Naive thymus-derived CD4-positive, alpha-beta T cell (primary cell): ENCODE results near the gene RBPJ. TPM values are rescaled to one million over a fixed set of nuclear protein-coding genes. Genes with fewer than 3 reads are reported as not detected.

Experiments used
- ATAC-seq: fragments of 150-1000 bp; cut with Tn5 transposase; 2 replicates; pipeline ENCODE4 v1.10.0; 2021; ENCODE audit warnings: mild to moderate bottlenecking, moderate library complexity
- CTCF ChIA-PET: fragments of 350-600 bp; sonication (Branson Sonifier 250); formaldehyde crosslinking; loops from one replicate; lab custom pipeline; 2021; ENCODE audit warnings: antibody characterized with exemption; lab: Charles Lee
- POLR2A ChIA-PET: fragments of 350-600 bp; sonication (Branson Sonifier 250); formaldehyde crosslinking; loops from one replicate; lab custom pipeline; 2021; ENCODE audit warnings: antibody characterized with exemption, inconsistent platforms; lab: Charles Lee
- DNase-seq, 9 donors: peaks; one replicate each; pipeline versions ENCODE4 v3.0.0 to v3.0.0-alpha.2; 2020 to 2022; ENCODE audit warnings: mixed read lengths in 1 of 9
- H3K27ac ChIP-seq: one replicate; pipeline ENCODE4 v1.7.0; 2013; ENCODE audit warnings: mild to moderate bottlenecking, low read depth, low read length, moderate library complexity
- H3K27me3 ChIP-seq, 2 donors: one replicate each; pipeline ENCODE4 v1.7.0; 2013; ENCODE audit warnings: low read length in 2 of 2, mild to moderate bottlenecking in 2 of 2, moderate library complexity in 2 of 2; ENCODE audit not compliant: control insufficient read depth in 2 of 2, insufficient read depth in 2 of 2
- H3K36me3 ChIP-seq, 3 experiments: 1 replicate in 2 of 3; 2 replicates in 1 of 3; pipeline ENCODE4 v1.7.0; 2013; ENCODE audit warnings: low read length in 3 of 3, mild to moderate bottlenecking in 3 of 3, moderate library complexity in 1 of 3; ENCODE audit not compliant: insufficient read depth in 3 of 3, control insufficient read depth in 2 of 3
- H3K4me1 ChIP-seq, 2 donors: one replicate each; pipeline ENCODE4 v1.7.0; 2013; ENCODE audit warnings: low read length in 2 of 2, mild to moderate bottlenecking in 2 of 2, moderate library complexity in 1 of 2; ENCODE audit not compliant: control insufficient read depth in 2 of 2, insufficient read depth in 2 of 2
- H3K4me3 ChIP-seq: 2 replicates; pipeline ENCODE4 v1.7.0; 2013; ENCODE audit warnings: mild to moderate bottlenecking, low read length
- H3K9me3 ChIP-seq, 3 experiments: 1 replicate in 2 of 3; 2 replicates in 1 of 3; pipeline ENCODE4 v1.7.0; 2013; ENCODE audit warnings: low read length in 3 of 3; ENCODE audit not compliant: control insufficient read depth in 2 of 3
- H3K27ac Mint-ChIP-seq, 9 donors: one replicate each; pipeline ENCODE4 v1.8.0; 2020 to 2022; ENCODE audit warnings: mixed read lengths in 9 of 9, mild to moderate bottlenecking in 8 of 9, moderate library complexity in 5 of 9, inconsistent platforms in 2 of 9
- H3K27me3 Mint-ChIP-seq, 5 donors: one replicate each; pipeline ENCODE4 v1.8.0; 2021 to 2022; ENCODE audit warnings: mixed read lengths in 5 of 5, mild to moderate bottlenecking in 1 of 5
- H3K36me3 Mint-ChIP-seq, 5 donors: one replicate each; pipeline ENCODE4 v1.8.0; 2020 to 2022; ENCODE audit warnings: mixed read lengths in 5 of 5, mild to moderate bottlenecking in 3 of 5, inconsistent platforms in 1 of 5
- H3K4me1 Mint-ChIP-seq, 7 donors: one replicate each; pipeline ENCODE4 v1.8.0; 2020 to 2022; ENCODE audit warnings: mixed read lengths in 7 of 7, mild to moderate bottlenecking in 3 of 7, inconsistent platforms in 1 of 7
- H3K4me3 Mint-ChIP-seq, 10 donors: one replicate each; pipeline ENCODE4 v1.8.0; 2020 to 2022; ENCODE audit warnings: mild to moderate bottlenecking in 10 of 10, mixed read lengths in 10 of 10, moderate library complexity in 6 of 10, inconsistent platforms in 2 of 10
- H3K9me3 Mint-ChIP-seq, 11 donors: one replicate each; pipeline ENCODE4 v1.8.0; 2020 to 2022; ENCODE audit warnings: mixed read lengths in 11 of 11, mild to moderate bottlenecking in 4 of 11, inconsistent platforms in 1 of 11, moderate library complexity in 1 of 11
- intact Hi-C, 2 donors: fragments of 100-400 bp; cut with micrococcal nuclease; formaldehyde crosslinking; loops; one replicate each; pipeline ENCODE4 v1.15.1; 2023
- polyA plus RNA-seq, 2 donors: library from polyadenylated mRNA; unstranded; fragments of 300-500 nt; fragmentation: Illumina TruSeq; gene quantifications; one replicate each; pipeline ENCODE4 v1.2.3, GENCODE V29; 2021
- total RNA-seq, 6 experiments: library from RNA in 5 of 6; stranded (reverse) in 5 of 6; gene quantifications; 1 replicate in 5 of 6; 2 replicates in 1 of 6; pipeline ENCODE4 v1.2.3 and lab custom pipeline; 2021 to 2026

The RBPJ gene
- total and polyA plus RNA-seq, 7 experiments from 2014 or later: 48.1 to 144 (median 68.5) TPM

- no peaks in the 10 kb centered on the region for H3K36me3 ChIP-seq
- ATAC-seq: no peak
- Mint-ChIP-seq H3K36me3 (peaks cover 0 to 8% (median 0%) of the 10 kb centered on the region in 5 donors), H3K4me1 (peaks cover 33 to 62% (median 54%) of the 10 kb centered on the region in 7 donors), H3K27me3 (no peaks in the 10 kb centered on the region), H3K9me3 (no peaks in the 10 kb centered on the region), H3K4me3 (no peak overlapping the region), H3K27ac (no peak overlapping the region)
- no peak for DNase-seq
- intact Hi-C loops: loop anchor here (1.0 to 5.0 kb wide), 8 partner anchors 41 to 679 kb away; no protein-coding TSS in a partner anchor
- POLR2A ChIA-PET: interaction anchor here (2.8 kb wide), 1 partner anchor 11 kb away, joined by 9 read pairs; no protein-coding TSS in a partner anchor
- H3K4me3 ChIP-seq: no peak overlapping the region
- H3K27ac ChIP-seq: no peak overlapping the region
- no peaks in the 10 kb centered on the region for H3K4me1 ChIP-seq
- CTCF ChIA-PET: interaction anchor here (0.6 to 2.7 kb wide), 17 partner anchors 10 to 1717 kb away, joined by 3 to 7 read pairs (median 3); partner anchors contain the start of gene TBC1D19
- H3K27me3 ChIP-seq: no peaks in the 10 kb centered on the region
- no peaks in the 10 kb centered on the region for H3K9me3 ChIP-seq
Observed at GRCh38 chr4:26330946-26331345, 10.1 kb downstream of the RBPJ start.

GRCh38 chr4:26331380-26331950 is 10.7 kb downstream of the RBPJ start:
- no peak overlapping the region for H3K4me3 ChIP-seq
- no peak for ATAC-seq
- intact Hi-C loops: loop anchor here (5.0 kb wide), 2 partner anchors 41 to 489 kb away; no protein-coding TSS in a partner anchor
- Mint-ChIP-seq H3K36me3 (peaks cover 0 to 8% (median 0%) of the 10 kb centered on the region in 5 donors), H3K4me1 (peaks cover 37 to 66% (median 59%) of the 10 kb centered on the region in 7 donors), H3K27me3 (no peaks in the 10 kb centered on the region), H3K27ac (no peak overlapping the region), H3K9me3 (no peaks in the 10 kb centered on the region), H3K4me3 (peak overlapping the region in 1 of 10 donors; percentile 1)
- no peak overlapping the region for H3K27ac ChIP-seq
- POLR2A ChIA-PET: interaction anchor here (2.8 kb wide), 1 partner anchor 12 kb away, joined by 9 read pairs; no protein-coding TSS in a partner anchor
- H3K27me3 ChIP-seq: no peaks in the 10 kb centered on the region
- CTCF ChIA-PET: interaction anchor here (0.6 to 1.9 kb wide), 12 partner anchors 9 to 679 kb away, joined by 3 to 7 read pairs (median 3); no protein-coding TSS in a partner anchor
- H3K36me3 ChIP-seq: no peaks in the 10 kb centered on the region
- no peak for DNase-seq
- H3K4me1 ChIP-seq: no peaks in the 10 kb centered on the region
- no peaks in the 10 kb centered on the region for H3K9me3 ChIP-seq

- Histone ChIP-seq H3K36me3 (no peaks in the 10 kb centered on the region), H3K27ac (no peak overlapping the region), H3K4me3 (no peak overlapping the region), H3K27me3 (no peaks in the 10 kb centered on the region), H3K9me3 (no peaks in the 10 kb centered on the region), H3K4me1 (no peaks in the 10 kb centered on the region)
- CTCF ChIA-PET: interaction anchor here (0.6 to 1.0 kb wide), 2 partner anchors 8 to 494 kb away, joined by 3 to 4 read pairs; no protein-coding TSS in a partner anchor
- Mint-ChIP-seq H3K27ac (no peak overlapping the region), H3K27me3 (no peaks in the 10 kb centered on the region), H3K4me3 (peak overlapping the region in 1 of 10 donors; percentile 25), H3K9me3 (no peaks in the 10 kb centered on the region), H3K4me1 (peaks cover 40 to 63% (median 60%) of the 10 kb centered on the region in 7 donors), H3K36me3 (peaks cover 0 to 8% (median 0%) of the 10 kb centered on the region in 5 donors)
- intact Hi-C loops: loop anchor here (5.0 kb wide), 2 partner anchors 38 to 492 kb away; no protein-coding TSS in a partner anchor
- POLR2A ChIA-PET: no interaction called here
- ATAC-seq: no peak
- no peak for DNase-seq
Observed at GRCh38 chr4:26334366-26334765, 13.6 kb downstream of the RBPJ start.

DNA sequence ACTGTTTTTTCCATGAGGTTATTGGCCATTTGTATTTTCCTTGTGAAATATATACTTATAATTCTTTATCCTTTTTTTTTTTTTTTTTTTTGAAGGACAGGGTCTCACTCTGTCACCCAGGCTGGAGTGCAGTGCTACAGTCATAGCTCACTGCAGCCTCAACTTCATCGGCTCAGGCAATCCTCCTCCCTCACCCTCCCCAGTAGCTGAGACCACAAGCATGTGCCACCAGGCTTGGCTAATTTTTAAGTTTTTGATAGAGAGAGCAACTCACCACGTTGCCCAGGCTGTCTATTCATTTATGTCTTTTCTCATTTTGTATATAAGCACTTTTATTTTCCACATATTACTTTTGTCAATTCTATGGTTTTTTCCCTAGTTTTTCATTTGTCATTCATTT is 16.8 kb downstream of the RBPJ start:
- CTCF ChIA-PET: interaction anchor here (1.1 kb wide), 1 partner anchor 8 kb away, joined by 3 read pairs; no protein-coding TSS in a partner anchor

DNA sequence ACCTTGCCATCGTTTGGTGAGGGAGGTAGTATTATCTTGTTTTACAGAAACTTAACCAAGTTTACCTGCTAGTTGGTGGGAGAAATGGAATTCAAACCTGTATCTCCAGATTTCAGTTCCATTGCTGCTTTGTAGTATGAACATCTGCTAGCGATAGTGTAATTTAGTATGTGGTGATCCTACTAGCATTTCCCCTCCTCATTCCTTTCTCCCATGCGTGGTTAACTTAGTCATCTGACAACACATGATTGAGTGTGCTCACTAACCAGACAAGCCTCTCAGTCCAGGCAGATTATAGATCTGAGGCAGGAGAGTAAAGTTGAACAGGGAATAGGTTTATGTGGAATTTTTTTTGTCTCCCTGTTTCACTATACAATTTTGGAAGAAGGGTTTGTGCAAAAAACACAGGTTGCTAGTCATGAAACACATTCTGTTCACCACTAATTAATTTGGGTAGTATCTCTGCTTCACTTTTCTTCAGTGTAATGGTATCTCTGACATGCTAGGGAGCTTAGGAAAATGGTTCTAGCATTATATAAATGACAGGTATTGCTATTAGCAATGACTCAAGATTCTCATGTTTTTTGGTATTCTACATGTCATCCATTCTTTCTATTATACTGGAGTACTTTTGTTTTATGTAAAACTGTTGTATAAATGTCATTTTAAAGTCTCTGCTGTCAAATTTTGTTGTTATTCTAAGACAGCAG is 21.7 kb downstream of the RBPJ start:
- Histone ChIP-seq H3K4me1 (peaks cover 0 to 4% of the 10 kb centered on the region in 2 donors), H3K27me3 (no peaks in the 10 kb centered on the region), H3K36me3 (no peaks in the 10 kb centered on the region), H3K27ac (no peak overlapping the region), H3K9me3 (no peaks in the 10 kb centered on the region), H3K4me3 (no peak overlapping the region)
- H3K9me3 Mint-ChIP-seq: no peaks in the 10 kb centered on the region
- peak overlapping the region in 2 of 10 donors; percentile 3 to 18 for H3K4me3 Mint-ChIP-seq
- peaks cover 40 to 72% (median 62%) of the 10 kb centered on the region in 7 donors for H3K4me1 Mint-ChIP-seq
- DNase-seq (no peak), ATAC-seq (no peak)
- no peaks in the 10 kb centered on the region for H3K27me3 Mint-ChIP-seq
- ChIA-PET CTCF (no interaction called here), POLR2A (no interaction called here)
- no peak overlapping the region for H3K27ac Mint-ChIP-seq
- intact Hi-C loops: no loop called here
- peaks cover 0 to 11% (median 9%) of the 10 kb centered on the region in 5 donors for H3K36me3 Mint-ChIP-seq

More for the DNA sequence above, 16.8 kb downstream of the RBPJ start:
- H3K36me3 Mint-ChIP-seq: peaks cover 0 to 5% (median 0%) of the 10 kb centered on the region in 5 donors
- no peaks in the 10 kb centered on the region for H3K27me3 Mint-ChIP-seq
- H3K4me3 ChIP-seq: no peak overlapping the region
- H3K27me3 ChIP-seq: no peaks in the 10 kb centered on the region
- no peak overlapping the region for H3K4me3 Mint-ChIP-seq
- POLR2A ChIA-PET: no interaction called here
- no peaks in the 10 kb centered on the region for H3K9me3 ChIP-seq
- peaks cover 42 to 71% (median 64%) of the 10 kb centered on the region in 7 donors for H3K4me1 Mint-ChIP-seq
- no peaks in the 10 kb centered on the region for H3K36me3 ChIP-seq
- no peak for ATAC-seq
- no peaks in the 10 kb centered on the region for H3K9me3 Mint-ChIP-seq
- no peak for DNase-seq
- no peak overlapping the region for H3K27ac ChIP-seq
- peaks cover 0 to 4% of the 10 kb centered on the region in 2 donors for H3K4me1 ChIP-seq
- peak overlapping the region in 1 of 9 donors; percentile 4 for H3K27ac Mint-ChIP-seq
- intact Hi-C loops: no loop called here

GRCh38 chr4:26343038-26343398 is 22.2 kb downstream of the RBPJ start:
- Histone ChIP-seq H3K27ac (no peak overlapping the region), H3K4me1 (peaks cover 0 to 4% of the 10 kb centered on the region in 2 donors), H3K36me3 (no peaks in the 10 kb centered on the region), H3K4me3 (no peak overlapping the region), H3K9me3 (no peaks in the 10 kb centered on the region), H3K27me3 (no peaks in the 10 kb centered on the region)
- no peak overlapping the region for H3K27ac Mint-ChIP-seq
- peaks cover 0 to 13% (median 11%) of the 10 kb centered on the region in 5 donors for H3K36me3 Mint-ChIP-seq
- intact Hi-C loops: no loop called here
- H3K9me3 Mint-ChIP-seq: no peaks in the 10 kb centered on the region
- peaks cover 38 to 70% (median 60%) of the 10 kb centered on the region in 7 donors for H3K4me1 Mint-ChIP-seq
- ChIA-PET CTCF (no interaction called here), POLR2A (no interaction called here)
- DNase-seq: no peak
- H3K27me3 Mint-ChIP-seq: no peaks in the 10 kb centered on the region
- ATAC-seq: no peak
- peak overlapping the region in 1 of 10 donors; percentile 3 for H3K4me3 Mint-ChIP-seq
